ENCODE results near the gene OAS2. TPM values are rescaled to one million over a fixed set of nuclear protein-coding genes. Genes with fewer than 3 reads are reported as not detected.

The OAS2 gene
- total and polyA plus RNA-seq, 2 of the 8 experiments (the other 6 are each of a cell fraction or from before 2014, with no cell fraction given) = 0.06 TPM; not detected in 1

DNA sequence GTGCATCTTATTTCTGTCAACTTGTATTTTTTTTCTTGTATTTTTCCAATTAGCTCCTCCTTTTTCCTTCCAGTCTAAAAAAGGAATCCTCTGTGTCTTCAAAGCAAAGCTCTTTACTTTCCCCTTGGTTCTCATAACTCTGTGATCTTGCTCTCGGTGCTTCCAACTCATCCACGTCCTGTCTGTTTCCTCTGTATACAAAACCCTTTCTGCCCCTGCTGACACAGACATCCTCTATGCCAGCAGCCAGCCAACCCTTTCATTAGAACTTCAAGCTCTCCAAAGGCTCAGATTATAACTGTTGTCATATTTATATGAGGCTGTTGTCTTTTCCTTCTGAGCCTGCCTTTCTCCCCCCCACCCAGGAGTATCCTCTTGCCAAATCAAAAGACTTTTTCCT, 32.4 kb downstream of the OAS2 start (continued):
- TF ChIP-seq, protein P1, sequence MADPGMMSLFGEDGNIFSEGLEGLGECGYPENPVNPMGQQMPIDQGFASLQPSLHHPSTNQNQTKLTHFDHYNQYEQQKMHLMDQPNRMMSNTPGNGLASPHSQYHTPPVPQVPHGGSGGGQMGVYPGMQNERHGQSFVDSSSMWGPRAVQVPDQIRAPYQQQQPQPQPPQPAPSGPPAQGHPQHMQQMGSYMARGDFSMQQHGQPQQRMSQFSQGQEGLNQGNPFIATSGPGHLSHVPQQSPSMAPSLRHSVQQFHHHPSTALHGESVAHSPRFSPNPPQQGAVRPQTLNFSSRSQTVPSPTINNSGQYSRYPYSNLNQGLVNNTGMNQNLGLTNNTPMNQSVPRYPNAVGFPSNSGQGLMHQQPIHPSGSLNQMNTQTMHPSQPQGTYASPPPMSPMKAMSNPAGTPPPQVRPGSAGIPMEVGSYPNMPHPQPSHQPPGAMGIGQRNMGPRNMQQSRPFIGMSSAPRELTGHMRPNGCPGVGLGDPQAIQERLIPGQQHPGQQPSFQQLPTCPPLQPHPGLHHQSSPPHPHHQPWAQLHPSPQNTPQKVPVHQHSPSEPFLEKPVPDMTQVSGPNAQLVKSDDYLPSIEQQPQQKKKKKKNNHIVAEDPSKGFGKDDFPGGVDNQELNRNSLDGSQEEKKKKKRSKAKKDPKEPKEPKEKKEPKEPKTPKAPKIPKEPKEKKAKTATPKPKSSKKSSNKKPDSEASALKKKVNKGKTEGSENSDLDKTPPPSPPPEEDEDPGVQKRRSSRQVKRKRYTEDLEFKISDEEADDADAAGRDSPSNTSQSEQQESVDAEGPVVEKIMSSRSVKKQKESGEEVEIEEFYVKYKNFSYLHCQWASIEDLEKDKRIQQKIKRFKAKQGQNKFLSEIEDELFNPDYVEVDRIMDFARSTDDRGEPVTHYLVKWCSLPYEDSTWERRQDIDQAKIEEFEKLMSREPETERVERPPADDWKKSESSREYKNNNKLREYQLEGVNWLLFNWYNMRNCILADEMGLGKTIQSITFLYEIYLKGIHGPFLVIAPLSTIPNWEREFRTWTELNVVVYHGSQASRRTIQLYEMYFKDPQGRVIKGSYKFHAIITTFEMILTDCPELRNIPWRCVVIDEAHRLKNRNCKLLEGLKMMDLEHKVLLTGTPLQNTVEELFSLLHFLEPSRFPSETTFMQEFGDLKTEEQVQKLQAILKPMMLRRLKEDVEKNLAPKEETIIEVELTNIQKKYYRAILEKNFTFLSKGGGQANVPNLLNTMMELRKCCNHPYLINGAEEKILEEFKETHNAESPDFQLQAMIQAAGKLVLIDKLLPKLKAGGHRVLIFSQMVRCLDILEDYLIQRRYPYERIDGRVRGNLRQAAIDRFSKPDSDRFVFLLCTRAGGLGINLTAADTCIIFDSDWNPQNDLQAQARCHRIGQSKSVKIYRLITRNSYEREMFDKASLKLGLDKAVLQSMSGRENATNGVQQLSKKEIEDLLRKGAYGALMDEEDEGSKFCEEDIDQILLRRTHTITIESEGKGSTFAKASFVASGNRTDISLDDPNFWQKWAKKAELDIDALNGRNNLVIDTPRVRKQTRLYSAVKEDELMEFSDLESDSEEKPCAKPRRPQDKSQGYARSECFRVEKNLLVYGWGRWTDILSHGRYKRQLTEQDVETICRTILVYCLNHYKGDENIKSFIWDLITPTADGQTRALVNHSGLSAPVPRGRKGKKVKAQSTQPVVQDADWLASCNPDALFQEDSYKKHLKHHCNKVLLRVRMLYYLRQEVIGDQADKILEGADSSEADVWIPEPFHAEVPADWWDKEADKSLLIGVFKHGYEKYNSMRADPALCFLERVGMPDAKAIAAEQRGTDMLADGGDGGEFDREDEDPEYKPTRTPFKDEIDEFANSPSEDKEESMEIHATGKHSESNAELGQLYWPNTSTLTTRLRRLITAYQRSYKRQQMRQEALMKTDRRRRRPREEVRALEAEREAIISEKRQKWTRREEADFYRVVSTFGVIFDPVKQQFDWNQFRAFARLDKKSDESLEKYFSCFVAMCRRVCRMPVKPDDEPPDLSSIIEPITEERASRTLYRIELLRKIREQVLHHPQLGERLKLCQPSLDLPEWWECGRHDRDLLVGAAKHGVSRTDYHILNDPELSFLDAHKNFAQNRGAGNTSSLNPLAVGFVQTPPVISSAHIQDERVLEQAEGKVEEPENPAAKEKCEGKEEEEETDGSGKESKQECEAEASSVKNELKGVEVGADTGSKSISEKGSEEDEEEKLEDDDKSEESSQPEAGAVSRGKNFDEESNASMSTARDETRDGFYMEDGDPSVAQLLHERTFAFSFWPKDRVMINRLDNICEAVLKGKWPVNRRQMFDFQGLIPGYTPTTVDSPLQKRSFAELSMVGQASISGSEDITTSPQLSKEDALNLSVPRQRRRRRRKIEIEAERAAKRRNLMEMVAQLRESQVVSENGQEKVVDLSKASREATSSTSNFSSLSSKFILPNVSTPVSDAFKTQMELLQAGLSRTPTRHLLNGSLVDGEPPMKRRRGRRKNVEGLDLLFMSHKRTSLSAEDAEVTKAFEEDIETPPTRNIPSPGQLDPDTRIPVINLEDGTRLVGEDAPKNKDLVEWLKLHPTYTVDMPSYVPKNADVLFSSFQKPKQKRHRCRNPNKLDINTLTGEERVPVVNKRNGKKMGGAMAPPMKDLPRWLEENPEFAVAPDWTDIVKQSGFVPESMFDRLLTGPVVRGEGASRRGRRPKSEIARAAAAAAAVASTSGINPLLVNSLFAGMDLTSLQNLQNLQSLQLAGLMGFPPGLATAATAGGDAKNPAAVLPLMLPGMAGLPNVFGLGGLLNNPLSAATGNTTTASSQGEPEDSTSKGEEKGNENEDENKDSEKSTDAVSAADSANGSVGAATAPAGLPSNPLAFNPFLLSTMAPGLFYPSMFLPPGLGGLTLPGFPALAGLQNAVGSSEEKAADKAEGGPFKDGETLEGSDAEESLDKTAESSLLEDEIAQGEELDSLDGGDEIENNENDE (IDR thresholded peaks at IDR 0.05; ENCODE audit: insufficient replicate concordance, low read length) = no peak
